Testis (tissue), 2 donors: ENCODE results near the gene MRLN.

Experiments used
- CTCF ChIP-seq, 3 experiments: fragments of 450-650 bp in 2 of 3; fragments of 200-600 bp in 1 of 3; sonication (generic) in 1 of 3; IDR thresholded peaks; one replicate each; pipeline ENCODE4 v1.5.1; 2016 to 2019; ENCODE audit warnings: antibody characterized with exemption in 3 of 3, mild to moderate bottlenecking in 2 of 3, moderate library complexity in 1 of 3
- POLR2A ChIP-seq: fragments of 450-650 bp; IDR thresholded peaks from one replicate; pipeline ENCODE4 v1.6.1; 2017; ENCODE audit warnings: antibody characterized with exemption, mild to moderate bottlenecking, moderate library complexity

GRCh38 chr10:59791601-59792000 lies 38.3 kb upstream of the MRLN start:
- TF ChIP-seq POLR2A, result no peak
- no peak for TF ChIP-seq CTCF (IDR thresholded peaks at IDR 0.05)
